Stimulated activated CD4-positive, alpha-beta T cell treated with anti-CD3 and anti-CD28 coated beads, Interleukin-12 subunit alpha, Interleukin-12 subunit beta, amount 100 ng/mL, for 4 hours (primary cell): ENCODE data around the gene PDYN.

Source experiments
- DNase-seq: peaks from one replicate; pipeline ENCODE4 v3.0.0-alpha.2; 2020

The PDYN gene

GRCh38 chr20:1992359-1993110 is 1.3 kb downstream of the PDYN start:
- DNase-seq, result no peak

GRCh38 chr20:1987826-1988225 is 6.0 kb downstream of the PDYN start:
- DNase-seq, result no peak

GRCh38 chr20:1983301-1983700 is 10.6 kb downstream of the PDYN start:
- no peak for DNase-seq

- DNase-seq, result no peak
Observed at GRCh38 chr20:1982686-1983085, 11.2 kb downstream of the PDYN start.

GRCh38 chr20:1979106-1979778 is 14.6 kb downstream of the PDYN start:
- no peak for DNase-seq

GRCh38 chr20:1975291-1975690 is 18.6 kb downstream of the PDYN start:
- no peak for DNase-seq

- no peak for DNase-seq
Observed at GRCh38 chr20:1973601-1974440, 20.0 kb downstream of the PDYN start.

GRCh38 chr20:1971893-1972586 is 21.8 kb downstream of the PDYN start:
- DNase-seq, result no peak

GRCh38 chr20:1968964-1969363 is 24.9 kb downstream of the PDYN start:
- DNase-seq, result no peak

- DNase-seq, result peak; percentile 93
Observed at GRCh38 chr20:1965520-1966351, 28.1 kb downstream of the PDYN start.

GRCh38 chr20:1964659-1965405 is 29.0 kb downstream of the PDYN start:
- DNase-seq, result peak; percentile 10

GRCh38 chr20:1964061-1964460 is 29.8 kb downstream of the PDYN start:
- no peak for DNase-seq

- DNase-seq, result no peak
Observed at GRCh38 chr20:1961374-1961773, 32.5 kb downstream of the PDYN start.

GRCh38 chr20:1959156-1959555 is 34.7 kb downstream of the PDYN start:
- no peak for DNase-seq

- DNase-seq, result no peak
Observed at GRCh38 chr20:1958426-1958825, 35.4 kb downstream of the PDYN start.

- DNase-seq, result no peak
Observed at GRCh38 chr20:1955217-1955616, 38.6 kb downstream of the PDYN start.

- DNase-seq, result no peak
Observed at GRCh38 chr20:1953621-1954020, 40.2 kb downstream of the PDYN start.

- DNase-seq, result no peak
Observed at GRCh38 chr20:1952737-1953530, 40.9 kb downstream of the PDYN start.

GRCh38 chr20:1951436-1952115 is 42.3 kb downstream of the PDYN start:
- no peak for DNase-seq

- no peak for DNase-seq
Observed at GRCh38 chr20:1950836-1951235, 43.0 kb downstream of the PDYN start.
